NCI-H2171 treated with DMSO at 0.1 percent for 48 hours (cell line): ENCODE results near the gene GIGYF2.
"Not testable (repeated sequence)": the region's sequence is repeated elsewhere in the genome, so short reads cannot be mapped to it uniquely, and the experiment has no call there.

Source experiments
- DNase-seq: peaks from one replicate; lab custom pipeline; 2025; lab: John Stamatoyannopoulos, UW

Gene GIGYF2

DNA sequence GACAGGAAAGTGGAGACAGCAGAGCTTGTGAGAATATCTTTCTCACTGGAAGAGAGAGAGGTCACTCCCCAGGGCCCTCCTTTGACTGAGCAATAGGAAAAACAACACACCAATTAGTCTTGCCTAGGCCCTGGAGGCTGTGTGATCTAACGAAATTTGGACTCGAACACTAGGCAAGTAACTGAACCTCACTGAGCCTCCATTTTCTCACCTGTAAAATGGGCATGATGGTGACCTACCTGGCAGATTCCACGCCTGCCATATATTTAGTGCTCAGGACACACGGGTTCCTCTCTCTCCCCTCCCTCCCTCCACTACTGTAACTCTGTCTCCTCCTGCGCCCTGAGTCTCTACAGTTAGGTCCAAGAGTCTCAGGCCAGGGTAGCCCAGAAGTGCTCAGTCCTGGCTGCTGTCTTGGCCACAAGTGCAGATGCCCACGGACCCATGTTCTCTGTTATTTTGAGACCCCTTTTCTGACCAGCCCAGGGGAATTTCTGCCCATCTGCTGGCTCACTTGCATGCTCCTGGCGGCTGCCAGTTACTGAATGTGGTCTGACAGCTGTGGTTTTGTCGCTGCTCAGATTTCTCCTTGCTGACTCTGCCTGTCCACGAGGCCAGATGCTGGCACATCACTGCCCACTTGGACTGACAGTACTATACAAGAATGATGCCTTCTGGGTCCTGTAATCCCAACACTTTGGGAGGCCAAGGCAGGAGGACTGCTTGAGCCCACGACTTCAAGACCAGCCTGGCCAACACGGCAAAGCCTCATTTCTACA, 9.6 kb upstream of the GIGYF2 start:
- DNase-seq = peak; percentile 2

DNA sequence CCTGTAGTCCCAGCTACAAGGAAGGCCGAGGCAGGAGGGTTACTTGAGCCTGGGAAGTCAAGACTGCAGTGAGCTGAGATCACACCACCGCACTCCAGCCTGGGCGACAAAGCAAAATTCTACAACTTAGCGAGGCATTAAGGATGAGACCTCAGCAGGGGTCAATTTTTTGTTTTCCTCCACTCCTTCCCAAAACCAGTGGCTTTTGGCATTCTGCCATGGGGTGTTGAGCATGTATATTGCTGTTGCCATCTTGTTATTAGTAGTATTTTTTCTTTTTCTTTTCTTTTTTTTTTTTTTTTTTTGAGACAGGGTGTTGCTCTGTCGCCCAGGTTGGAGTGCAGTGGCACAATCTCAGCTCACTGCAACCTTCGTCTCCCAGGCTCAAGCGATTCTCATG, 8.9 kb upstream of the GIGYF2 start:
- DNase-seq = no peak

- peak; percentile 63 for DNase-seq
Measured at GRCh38 chr2:232689152-232689910, 7.8 kb upstream of the GIGYF2 start.

GRCh38 chr2:232691117-232691516, 6.0 kb upstream of the GIGYF2 start:
- DNase-seq = not testable (repeated sequence)

- DNase-seq = no peak
Measured at GRCh38 chr2:232693344-232693743, 3.8 kb upstream of the GIGYF2 start.

- DNase-seq = no peak
Measured at GRCh38 chr2:232696609-232697058, 497 bp upstream of the GIGYF2 start.

DNA sequence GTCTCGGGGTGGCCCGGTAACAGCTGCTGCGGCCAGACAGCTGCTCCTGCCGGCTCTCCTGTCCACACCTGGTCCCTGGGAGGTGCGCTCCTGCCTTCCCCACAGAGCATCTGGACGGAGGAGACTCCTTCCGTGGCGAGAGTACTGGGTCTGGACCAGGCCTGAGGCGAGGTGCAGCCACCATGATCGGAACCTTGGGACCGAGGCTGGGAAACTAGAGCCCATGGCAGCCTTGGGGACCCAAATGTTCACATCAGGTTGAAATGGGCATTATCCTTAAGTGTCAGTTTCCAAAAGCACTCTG, 628 bp downstream of the GIGYF2 start:
- DNase-seq = no peak

DNA sequence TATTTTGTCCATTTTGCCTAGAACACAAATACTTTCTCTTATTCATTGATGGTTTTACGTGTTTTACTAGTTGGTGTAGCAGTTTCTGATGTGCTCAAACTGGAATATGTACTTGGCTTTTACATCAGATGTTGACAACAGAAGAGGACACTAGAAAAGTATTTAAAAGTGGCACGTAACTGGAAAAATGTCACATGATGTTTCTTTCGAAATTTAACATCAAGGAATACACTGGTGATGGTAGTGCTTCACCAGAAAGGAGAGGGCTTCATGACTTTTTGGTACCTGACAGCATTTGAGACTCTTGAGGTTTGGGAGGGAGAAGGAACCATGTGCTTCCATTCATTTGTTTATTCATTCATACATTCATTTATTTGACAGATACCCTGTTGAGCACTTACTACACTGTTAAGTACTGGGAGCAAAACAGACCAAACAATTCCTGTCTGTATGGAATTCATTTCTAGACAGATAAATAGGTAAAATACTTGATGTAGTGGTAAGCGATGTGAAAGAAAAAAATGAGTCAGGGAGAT, 1.5 kb downstream of the GIGYF2 start:
- DNase-seq = no peak

- no peak for DNase-seq
Measured at GRCh38 chr2:232699110-232699509, 2.0 kb downstream of the GIGYF2 start.

DNA sequence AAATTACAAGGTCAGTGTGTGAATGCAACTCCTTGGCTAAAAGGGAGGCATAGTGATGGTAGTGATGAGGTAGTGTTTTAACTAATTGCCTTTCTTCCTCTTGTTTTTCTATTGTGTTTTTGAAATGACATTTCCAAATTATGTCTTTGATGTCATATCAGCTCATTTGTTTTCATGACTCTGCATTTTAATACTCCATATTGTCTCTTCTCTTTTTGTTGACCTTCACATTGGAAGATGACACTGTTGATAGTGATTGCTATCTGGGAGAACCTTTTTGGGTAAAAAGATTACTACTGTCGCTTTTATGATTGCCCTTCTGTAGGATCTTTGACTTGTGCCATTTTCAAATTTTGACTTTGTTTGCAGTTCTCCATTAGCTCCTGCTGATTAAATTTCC, 3.0 kb downstream of the GIGYF2 start:
- DNase-seq = no peak

- no peak for DNase-seq
Measured at GRCh38 chr2:232707076-232707475, 9.9 kb downstream of the GIGYF2 start.

DNA sequence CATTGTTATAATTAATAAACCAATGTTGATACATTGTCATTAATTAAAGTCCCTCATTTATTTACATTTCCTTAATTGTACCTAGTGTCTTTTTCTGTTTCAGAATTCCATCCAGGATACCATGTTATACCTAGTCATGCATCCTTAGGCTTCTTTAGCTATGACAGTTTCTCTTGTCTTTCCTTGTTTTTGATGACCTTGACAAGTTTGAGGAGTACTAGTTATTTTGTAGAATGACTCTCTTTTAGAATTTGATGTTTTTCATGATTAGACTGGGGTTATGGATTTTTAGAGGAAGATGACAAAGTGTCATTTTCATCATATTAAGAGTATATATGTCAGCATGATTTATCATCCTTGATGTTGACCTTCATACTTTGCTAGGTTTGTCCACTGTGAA, 16.4 kb downstream of the GIGYF2 start:
- no peak for DNase-seq

GRCh38 chr2:232714969-232715368, 17.8 kb downstream of the GIGYF2 start:
- no peak for DNase-seq

DNA sequence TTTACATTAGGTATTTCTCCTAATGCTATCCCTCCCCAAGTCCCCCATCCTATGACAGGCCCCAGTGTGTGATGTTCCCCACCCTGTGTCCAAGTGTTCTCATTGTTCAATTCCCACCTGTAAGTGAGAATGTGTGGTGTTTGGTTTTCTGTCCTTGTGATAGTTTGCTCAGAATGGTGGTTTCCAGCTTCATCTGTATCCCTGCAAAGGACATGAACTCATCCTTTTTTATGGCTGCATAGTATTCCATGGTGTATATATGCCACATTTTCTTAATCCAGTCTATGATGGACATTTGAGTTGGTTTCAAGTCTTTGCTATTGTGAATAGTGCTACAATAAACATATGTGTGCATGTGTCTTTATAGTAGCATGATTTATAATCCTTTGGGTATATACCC, 22.9 kb downstream of the GIGYF2 start:
- not testable (repeated sequence) for DNase-seq

DNA sequence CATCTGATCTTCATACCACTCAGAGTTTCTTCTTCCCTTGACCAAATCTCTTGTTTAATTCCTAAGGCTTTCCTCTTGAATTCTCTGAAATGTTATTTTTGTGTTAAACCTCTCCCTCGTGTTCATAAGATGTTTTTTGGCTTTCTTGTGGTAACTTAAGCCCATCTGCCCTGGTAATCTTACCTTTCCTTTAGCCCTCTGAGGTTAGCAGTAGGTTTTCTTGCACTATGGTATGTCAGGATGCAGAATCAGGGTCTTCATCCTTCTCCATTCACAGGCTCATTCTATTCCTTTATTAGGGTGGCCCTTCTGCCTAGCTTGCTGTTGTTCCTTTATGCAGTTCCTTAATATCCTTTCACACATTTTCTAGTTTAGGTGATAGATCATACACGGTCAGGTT, 24.1 kb downstream of the GIGYF2 start:
- DNase-seq = no peak

GRCh38 chr2:232721882-232722281, 24.8 kb downstream of the GIGYF2 start:
- DNase-seq = no peak

DNA sequence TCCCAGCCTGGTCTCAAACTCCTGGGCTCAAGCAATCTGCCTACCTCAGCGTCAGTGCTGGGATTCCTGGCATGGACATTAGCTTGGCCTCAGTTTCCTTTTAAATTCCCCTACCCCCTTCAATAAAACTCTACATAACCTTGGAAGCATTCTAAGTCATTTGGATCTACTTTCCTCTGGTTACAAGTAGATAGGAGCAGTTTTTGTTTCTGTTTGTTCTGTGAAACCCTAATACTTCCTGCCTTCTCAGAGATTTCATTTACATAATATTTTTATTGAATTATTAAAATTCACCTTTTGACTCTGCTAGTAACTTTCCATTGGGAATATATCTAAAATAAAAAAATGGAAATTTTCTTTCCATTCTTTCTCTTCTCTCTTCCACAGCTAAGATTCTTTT, 25.9 kb downstream of the GIGYF2 start:
- DNase-seq = no peak

GRCh38 chr2:232728785-232729184, 31.7 kb downstream of the GIGYF2 start:
- DNase-seq = no peak

DNA sequence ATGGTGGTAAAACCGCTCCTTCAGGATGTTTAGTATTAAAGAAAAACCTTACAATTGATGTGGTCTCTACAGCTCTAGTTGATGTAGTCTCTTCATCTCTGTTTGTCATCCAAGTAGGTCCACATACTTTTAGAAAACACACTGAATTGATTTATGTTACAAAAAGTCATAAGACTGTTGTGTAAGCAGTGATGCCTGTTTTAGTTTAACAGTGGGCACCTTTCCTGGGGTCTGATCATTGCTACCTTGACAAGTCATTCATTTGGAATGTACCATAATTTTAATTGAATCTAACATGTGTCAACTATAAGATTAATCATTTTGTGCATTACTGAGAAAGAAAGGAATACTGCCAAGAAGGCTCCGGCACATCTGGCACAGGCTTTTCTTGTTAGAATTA, 34.3 kb downstream of the GIGYF2 start:
- no peak for DNase-seq

DNA sequence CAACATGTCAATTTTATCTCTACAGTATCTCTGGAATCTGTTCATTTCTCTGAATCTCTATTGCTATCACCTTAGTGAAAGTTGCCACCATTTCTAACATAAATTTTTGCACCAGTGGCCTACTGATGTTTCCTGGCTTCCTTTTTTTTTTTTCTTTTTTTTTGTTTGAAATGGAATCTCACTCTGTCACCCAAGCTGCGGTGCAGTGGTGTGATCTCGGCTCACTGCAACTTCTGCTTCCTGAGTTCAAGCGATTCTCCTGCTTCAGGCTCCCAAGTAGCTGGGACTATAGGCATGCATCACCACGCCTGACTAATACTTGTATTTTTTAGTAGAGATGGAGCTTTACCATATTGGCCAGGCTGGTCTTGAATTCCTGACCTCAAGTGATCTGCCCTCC, 44.2 kb downstream of the GIGYF2 start:
- no peak for DNase-seq

DNA sequence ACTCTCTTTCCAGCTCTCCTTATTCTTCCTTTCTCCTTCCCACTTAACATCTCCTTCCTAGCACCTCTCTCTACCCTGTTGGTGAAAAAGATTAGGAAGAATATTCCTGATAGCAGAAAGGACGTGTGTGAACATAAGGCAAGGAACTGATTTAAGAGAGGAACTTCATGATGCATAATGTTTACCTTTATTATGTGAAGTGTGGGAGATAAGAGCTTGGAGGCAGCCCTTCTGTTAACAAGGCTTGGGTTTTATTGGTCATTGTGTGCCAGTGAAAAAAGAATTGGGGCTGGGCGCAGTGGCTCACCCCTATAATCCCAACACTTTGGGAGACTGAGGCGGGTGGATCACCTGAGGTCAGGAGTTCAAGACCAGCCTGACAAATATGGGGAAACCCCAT, 44.8 kb downstream of the GIGYF2 start:
- no peak for DNase-seq

DNA sequence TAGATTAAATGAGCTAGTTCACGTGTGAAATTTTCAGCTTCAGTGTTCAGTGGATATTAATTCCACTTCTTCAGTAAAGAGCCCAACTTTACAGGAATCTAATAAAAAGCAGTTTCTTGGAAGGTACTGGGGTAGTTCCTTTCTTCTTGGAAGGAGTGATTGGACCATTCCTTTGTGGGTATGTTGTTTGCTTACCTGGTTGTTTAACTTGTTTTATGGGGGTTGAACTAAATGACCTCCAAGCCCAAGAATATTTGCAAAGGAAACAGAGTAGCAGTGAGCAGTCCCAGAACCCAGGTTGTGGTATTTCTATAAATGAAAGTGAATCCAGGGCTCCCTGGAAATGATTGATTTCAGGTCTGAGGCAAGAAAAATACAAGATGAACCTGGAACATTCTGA, 47.8 kb downstream of the GIGYF2 start:
- DNase-seq = no peak

DNA sequence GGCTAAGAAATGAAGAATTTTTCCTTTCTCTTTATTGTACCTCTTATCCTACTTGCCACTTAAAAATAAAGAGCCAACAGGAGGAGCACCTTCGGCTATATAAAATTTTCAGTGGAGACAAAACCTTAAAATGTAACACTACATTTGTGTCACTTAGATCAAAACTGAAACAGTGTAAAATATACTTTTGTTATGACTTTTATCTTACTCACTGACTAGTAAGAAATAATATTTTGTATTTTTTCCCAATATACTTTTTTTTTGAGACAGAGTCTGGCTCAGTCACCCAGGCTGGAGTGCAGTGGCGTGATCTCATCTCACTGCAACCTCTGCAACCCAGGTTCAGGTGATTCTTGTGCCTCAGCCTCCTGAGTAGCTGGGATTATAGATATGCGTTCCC, 50.9 kb downstream of the GIGYF2 start:
- DNase-seq = no peak
